H1 (cell line): Measurements from ENCODE around the gene OGN. TPM values are rescaled to one million over a fixed set of nuclear protein-coding genes. Genes with fewer than 3 reads are reported as not detected.

Experiments
- BCL11A ChIP-seq, 2 experiments: IDR thresholded peaks; one replicate each; pipeline ENCODE4 v1.6.1; 2011; ENCODE audit warnings: low read depth in 2 of 2, low read length in 2 of 2, mild to moderate bottlenecking in 2 of 2
- CHD1 ChIP-seq: IDR thresholded peaks from 2 replicates; pipeline ENCODE4 v1.6.1; 2012; ENCODE audit warnings: low read depth, low read length, improper control_type of control experiment
- CTBP2 ChIP-seq: IDR thresholded peaks from 2 replicates; pipeline ENCODE4 v1.7.0; 2011; ENCODE audit warnings: borderline replicate concordance, mild to moderate bottlenecking, moderate library complexity, mixed read lengths, low read length; ENCODE audit not compliant: insufficient read depth, insufficient read length
- FOSL1 ChIP-seq: IDR thresholded peaks from 2 replicates; pipeline ENCODE4 v1.6.1; 2011; ENCODE audit warnings: mild to moderate bottlenecking, low read depth, low read length, moderate library complexity; ENCODE audit not compliant: insufficient read depth
- SP2 ChIP-seq: IDR thresholded peaks from 2 replicates; pipeline ENCODE4 v1.6.1; 2012; ENCODE audit warnings: mild to moderate bottlenecking, low read length, inconsistent platforms
- polyA plus RNA-seq, 7 experiments: library from polyadenylated mRNA; depleted of rRNA in 3 of 7; stranded (reverse) in 5 of 7; unstranded in 2 of 7; fragments of >200 nt in 5 of 7; fragments of 200-250 nt in 2 of 7; gene quantifications; 1 replicate in 5 of 7; 2 replicates in 1 of 7; 4 replicates in 1 of 7; pipeline versions ENCODE4 v1.2.1 to v1.2.3, GENCODE V29; 2011 to 2013; ENCODE audit warnings: missing spikeins in 2 of 7, mixed read lengths in 2 of 7
- total RNA-seq: library from RNA; stranded (reverse); fragmentation: NEBNext Ultra II Directional; extraction: Animal tissue kit (Norgen Biotek cat#: 25700); gene quantifications from 2 replicates; pipeline ENCODE4 v1.2.1, GENCODE V29; 2021
- TF ChIP-seq, protein P1 (sequence below): fragments of 300-600 bp; sonication (generic); IDR thresholded peaks from 2 replicates; pipeline ENCODE4 v1.7.1; 2012; ENCODE audit warnings: low read length, moderate library complexity, mild to moderate bottlenecking, inconsistent platforms; ENCODE audit not compliant: insufficient replicate concordance
- TF ChIP-seq, protein P2 (sequence below), 3 experiments: IDR thresholded peaks; 1 replicate in 2 of 3; 2 replicates in 1 of 3; pipeline versions ENCODE4 v1.5.1 to v1.6.1; 2011; ENCODE audit warnings: low read length in 3 of 3, mild to moderate bottlenecking in 3 of 3, inconsistent platforms in 2 of 3, low read depth in 1 of 3, moderate library complexity in 1 of 3; ENCODE audit not compliant: insufficient read depth in 1 of 3; ENCODE audit errors: control extremely low read depth in 1 of 3
- TF ChIP-seq, protein P3 (sequence below): IDR thresholded peaks from 2 replicates; pipeline ENCODE4 v1.6.1; 2011; ENCODE audit warnings: low read depth, mild to moderate bottlenecking, low read length; ENCODE audit not compliant: insufficient read depth

OGN gene
- total and polyA plus RNA-seq, 2 of the 8 experiments (the other 6 are each of a cell fraction or from before 2014, with no cell fraction given): not detected

DNA sequence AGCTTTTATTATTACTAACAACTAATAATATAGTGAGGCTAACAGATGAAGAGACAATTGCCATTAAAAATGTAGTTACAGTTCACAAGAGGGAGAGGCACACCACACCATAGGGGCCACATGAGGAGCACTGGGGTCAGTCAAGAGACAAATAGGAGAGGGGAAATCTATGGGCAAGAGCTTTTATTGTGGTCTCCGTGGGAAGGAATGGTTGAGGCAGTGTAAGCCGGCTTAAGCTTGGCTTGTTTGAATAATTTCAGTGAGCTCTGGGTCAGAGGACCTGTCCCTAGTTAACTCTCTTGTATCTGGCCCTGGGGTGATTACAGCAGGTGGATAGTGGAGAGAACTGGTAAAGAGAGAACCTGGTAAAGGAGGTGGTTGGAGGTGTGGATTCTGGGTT, 35.3 kb downstream of the OGN start (continued):
- TF ChIP-seq, protein P1, sequence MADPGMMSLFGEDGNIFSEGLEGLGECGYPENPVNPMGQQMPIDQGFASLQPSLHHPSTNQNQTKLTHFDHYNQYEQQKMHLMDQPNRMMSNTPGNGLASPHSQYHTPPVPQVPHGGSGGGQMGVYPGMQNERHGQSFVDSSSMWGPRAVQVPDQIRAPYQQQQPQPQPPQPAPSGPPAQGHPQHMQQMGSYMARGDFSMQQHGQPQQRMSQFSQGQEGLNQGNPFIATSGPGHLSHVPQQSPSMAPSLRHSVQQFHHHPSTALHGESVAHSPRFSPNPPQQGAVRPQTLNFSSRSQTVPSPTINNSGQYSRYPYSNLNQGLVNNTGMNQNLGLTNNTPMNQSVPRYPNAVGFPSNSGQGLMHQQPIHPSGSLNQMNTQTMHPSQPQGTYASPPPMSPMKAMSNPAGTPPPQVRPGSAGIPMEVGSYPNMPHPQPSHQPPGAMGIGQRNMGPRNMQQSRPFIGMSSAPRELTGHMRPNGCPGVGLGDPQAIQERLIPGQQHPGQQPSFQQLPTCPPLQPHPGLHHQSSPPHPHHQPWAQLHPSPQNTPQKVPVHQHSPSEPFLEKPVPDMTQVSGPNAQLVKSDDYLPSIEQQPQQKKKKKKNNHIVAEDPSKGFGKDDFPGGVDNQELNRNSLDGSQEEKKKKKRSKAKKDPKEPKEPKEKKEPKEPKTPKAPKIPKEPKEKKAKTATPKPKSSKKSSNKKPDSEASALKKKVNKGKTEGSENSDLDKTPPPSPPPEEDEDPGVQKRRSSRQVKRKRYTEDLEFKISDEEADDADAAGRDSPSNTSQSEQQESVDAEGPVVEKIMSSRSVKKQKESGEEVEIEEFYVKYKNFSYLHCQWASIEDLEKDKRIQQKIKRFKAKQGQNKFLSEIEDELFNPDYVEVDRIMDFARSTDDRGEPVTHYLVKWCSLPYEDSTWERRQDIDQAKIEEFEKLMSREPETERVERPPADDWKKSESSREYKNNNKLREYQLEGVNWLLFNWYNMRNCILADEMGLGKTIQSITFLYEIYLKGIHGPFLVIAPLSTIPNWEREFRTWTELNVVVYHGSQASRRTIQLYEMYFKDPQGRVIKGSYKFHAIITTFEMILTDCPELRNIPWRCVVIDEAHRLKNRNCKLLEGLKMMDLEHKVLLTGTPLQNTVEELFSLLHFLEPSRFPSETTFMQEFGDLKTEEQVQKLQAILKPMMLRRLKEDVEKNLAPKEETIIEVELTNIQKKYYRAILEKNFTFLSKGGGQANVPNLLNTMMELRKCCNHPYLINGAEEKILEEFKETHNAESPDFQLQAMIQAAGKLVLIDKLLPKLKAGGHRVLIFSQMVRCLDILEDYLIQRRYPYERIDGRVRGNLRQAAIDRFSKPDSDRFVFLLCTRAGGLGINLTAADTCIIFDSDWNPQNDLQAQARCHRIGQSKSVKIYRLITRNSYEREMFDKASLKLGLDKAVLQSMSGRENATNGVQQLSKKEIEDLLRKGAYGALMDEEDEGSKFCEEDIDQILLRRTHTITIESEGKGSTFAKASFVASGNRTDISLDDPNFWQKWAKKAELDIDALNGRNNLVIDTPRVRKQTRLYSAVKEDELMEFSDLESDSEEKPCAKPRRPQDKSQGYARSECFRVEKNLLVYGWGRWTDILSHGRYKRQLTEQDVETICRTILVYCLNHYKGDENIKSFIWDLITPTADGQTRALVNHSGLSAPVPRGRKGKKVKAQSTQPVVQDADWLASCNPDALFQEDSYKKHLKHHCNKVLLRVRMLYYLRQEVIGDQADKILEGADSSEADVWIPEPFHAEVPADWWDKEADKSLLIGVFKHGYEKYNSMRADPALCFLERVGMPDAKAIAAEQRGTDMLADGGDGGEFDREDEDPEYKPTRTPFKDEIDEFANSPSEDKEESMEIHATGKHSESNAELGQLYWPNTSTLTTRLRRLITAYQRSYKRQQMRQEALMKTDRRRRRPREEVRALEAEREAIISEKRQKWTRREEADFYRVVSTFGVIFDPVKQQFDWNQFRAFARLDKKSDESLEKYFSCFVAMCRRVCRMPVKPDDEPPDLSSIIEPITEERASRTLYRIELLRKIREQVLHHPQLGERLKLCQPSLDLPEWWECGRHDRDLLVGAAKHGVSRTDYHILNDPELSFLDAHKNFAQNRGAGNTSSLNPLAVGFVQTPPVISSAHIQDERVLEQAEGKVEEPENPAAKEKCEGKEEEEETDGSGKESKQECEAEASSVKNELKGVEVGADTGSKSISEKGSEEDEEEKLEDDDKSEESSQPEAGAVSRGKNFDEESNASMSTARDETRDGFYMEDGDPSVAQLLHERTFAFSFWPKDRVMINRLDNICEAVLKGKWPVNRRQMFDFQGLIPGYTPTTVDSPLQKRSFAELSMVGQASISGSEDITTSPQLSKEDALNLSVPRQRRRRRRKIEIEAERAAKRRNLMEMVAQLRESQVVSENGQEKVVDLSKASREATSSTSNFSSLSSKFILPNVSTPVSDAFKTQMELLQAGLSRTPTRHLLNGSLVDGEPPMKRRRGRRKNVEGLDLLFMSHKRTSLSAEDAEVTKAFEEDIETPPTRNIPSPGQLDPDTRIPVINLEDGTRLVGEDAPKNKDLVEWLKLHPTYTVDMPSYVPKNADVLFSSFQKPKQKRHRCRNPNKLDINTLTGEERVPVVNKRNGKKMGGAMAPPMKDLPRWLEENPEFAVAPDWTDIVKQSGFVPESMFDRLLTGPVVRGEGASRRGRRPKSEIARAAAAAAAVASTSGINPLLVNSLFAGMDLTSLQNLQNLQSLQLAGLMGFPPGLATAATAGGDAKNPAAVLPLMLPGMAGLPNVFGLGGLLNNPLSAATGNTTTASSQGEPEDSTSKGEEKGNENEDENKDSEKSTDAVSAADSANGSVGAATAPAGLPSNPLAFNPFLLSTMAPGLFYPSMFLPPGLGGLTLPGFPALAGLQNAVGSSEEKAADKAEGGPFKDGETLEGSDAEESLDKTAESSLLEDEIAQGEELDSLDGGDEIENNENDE: no peak
- TF ChIP-seq, protein P2, sequence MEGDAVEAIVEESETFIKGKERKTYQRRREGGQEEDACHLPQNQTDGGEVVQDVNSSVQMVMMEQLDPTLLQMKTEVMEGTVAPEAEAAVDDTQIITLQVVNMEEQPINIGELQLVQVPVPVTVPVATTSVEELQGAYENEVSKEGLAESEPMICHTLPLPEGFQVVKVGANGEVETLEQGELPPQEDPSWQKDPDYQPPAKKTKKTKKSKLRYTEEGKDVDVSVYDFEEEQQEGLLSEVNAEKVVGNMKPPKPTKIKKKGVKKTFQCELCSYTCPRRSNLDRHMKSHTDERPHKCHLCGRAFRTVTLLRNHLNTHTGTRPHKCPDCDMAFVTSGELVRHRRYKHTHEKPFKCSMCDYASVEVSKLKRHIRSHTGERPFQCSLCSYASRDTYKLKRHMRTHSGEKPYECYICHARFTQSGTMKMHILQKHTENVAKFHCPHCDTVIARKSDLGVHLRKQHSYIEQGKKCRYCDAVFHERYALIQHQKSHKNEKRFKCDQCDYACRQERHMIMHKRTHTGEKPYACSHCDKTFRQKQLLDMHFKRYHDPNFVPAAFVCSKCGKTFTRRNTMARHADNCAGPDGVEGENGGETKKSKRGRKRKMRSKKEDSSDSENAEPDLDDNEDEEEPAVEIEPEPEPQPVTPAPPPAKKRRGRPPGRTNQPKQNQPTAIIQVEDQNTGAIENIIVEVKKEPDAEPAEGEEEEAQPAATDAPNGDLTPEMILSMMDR (IDR thresholded peaks at IDR 0.05; ENCODE audit: control extremely low read depth in 1 of 3, insufficient read depth in 1 of 3, low read depth in 1 of 3, low read length in 3 of 3): no peak
- TF ChIP-seq SP2 (no peak), FOSL1 (no peak), BCL11A (IDR thresholded peaks at IDR 0.05; ENCODE audit: low read depth in 2 of 2, low read length in 2 of 2) (no peak), CTBP2 (no peak), CHD1 (no peak)
- TF ChIP-seq, protein P3, sequence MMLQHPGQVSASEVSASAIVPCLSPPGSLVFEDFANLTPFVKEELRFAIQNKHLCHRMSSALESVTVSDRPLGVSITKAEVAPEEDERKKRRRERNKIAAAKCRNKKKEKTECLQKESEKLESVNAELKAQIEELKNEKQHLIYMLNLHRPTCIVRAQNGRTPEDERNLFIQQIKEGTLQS: no peak
